Activated CD4-positive, CD25-positive, alpha-beta regulatory T cell treated with anti-CD3 and anti-CD28 coated beads, Interleukin-2, amount 50 U/mL, for 24 hours (primary cell): ENCODE data around the gene MAD1L1.
"Not testable (repeated sequence)": the region's sequence is repeated elsewhere in the genome, so short reads cannot be mapped to it uniquely, and the experiment has no call there.

Experiments used
- ATAC-seq, 2 donors: fragments of 150-1000 bp; cut with Tn5 transposase; one replicate each; pipeline ENCODE4 v1.10.0; 2021; ENCODE audit warnings: mild to moderate bottlenecking in 1 of 2, moderate library complexity in 1 of 2

Gene MAD1L1

DNA sequence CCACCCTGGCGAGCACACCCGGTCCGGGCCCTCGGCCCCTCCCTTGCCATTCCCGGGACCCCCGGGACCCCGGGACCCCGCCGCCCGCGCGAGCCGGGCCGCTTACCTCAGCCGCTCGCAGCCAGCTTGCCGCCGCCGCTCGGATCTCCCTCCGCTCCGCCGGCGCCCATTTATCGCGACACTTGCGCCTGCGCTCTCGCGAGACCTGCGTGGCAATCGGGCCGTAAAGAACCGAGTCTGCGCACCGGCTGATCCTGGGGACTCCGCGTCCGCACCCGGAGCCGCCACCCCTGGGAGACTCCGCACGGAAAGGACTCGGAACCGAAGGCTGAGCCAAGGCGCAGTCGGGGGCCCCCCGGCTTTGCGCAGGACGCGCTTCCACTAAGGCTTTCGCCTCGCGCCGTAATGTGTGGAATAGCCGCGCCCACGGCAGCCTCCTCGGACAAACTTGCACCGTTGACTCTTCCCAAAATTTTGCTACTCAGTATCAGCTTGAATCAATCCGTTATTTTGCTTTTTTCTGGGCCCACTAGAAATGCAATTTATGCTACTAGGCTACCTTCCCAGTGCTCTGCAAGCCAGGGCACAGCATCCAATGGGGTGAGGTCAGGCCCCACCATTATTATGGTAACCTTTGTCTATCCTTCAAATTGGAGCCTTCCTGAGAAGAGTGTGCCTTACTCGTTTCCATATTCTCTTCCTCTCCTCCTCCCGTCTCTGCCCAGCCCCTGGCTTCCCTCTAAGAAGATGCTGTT is at the start of gene MAD1L1:
MAD1L1 (minus strand) TSS at position 180 of the 755 bp plus-strand sequence. CDS start 2,812 bp downstream, outside the sequence.
- peak; percentile 87 to 90 for ATAC-seq

DNA sequence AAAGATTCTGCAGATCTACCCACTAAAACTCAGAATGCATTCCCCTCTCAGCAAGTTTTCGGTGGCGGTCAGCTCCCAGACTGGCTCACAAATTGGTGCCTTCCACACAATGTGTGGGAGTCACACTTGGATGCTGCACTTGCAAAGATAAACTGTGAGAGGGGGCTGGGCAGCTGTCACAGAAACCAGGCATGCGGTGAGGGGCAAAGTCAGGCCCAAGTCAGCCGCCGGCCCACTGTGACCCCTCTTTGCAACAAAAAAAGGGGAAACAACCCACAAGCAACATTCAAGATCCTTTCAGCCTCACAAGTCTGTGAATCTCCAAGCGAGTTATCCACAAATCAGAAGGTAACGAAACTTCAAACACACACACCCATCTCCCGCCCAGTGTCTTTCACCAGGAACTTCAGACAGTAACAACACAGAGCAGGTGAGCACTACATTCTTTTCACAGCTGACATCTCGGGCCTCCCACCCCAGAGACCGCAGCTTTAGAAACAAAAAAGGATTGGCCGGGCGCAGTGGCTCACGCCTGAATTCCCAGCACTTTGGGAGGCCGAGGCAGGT is 49.5 kb upstream of the MAD1L1 start:
- ATAC-seq = no peak

DNA sequence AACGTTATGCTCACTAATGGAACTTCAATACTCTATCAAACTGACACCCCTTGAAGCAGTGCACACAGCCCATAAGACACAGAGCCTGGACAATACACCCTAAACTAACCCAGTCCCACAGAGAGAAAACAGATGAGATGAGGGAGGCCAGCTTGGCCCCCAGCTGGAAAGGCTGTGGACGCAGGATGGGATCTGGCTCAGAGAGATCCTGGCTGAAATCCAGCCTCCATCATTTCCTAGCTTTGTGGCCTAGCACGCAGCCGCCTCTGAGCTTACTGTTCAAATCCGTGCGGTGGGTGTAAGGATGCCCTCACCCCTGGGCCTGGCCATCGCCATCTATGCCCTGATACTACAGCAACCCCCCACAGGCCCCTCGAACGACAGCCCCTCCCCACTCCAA is 48.8 kb upstream of the MAD1L1 start:
- ATAC-seq = no peak

DNA sequence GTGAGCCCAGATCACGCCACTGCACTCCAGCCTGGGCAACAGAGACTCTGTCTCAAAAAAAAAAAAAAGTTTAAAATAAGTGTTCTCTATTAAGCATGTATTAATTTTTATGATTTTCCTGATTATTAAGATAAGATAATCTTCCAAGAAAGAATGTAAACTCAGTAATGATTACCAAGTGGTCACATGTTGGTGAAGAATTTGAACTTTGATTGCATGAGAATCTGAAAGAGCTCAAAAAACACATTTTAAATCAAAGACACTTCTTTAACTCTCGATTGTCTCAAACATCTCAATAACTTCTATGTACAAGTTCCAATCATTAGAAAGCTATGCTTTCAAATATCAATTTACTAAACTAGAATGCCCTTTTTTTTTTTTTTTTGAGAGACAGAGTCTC is 47.7 kb upstream of the MAD1L1 start:
- ATAC-seq = no peak

DNA sequence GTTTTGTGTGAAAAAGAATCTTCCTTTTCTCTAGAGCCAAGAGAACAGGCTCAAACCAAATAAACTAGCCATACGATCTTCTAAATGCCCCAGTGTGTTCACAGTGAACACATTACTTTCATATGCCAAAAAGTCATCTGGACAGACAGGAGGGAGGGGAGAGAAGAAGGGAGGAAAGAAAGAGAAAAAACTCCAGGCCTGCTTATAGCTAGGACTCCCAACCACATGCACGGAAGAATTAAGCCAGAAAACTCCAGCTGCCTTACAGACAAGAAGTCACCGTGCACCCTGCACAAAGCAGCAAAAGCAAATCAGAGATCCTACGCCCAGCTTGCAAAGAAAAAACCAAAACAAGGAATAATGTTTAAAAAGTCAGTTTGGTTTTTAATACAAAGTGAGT is 47.2 kb upstream of the MAD1L1 start:
- ATAC-seq = no peak

DNA sequence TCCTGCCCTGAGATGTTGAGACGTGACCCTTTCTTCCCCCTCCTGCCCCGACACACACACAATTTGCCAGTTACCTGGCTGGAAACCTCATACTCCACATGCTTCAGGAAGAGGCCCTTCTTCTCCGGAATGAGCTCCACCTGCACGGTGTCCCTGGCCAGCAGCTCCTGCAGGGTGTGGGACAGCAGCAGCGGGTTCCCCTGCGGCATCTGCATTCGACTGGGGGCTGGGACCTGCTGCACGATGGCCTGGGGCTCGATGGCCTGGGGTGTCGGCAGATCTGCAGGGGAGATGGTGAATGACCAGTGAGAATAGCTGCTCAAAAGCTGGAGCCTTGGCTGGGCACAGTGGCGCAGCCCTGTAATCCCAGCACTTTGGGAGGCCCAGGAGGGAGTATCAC is 45.3 kb upstream of the MAD1L1 start:
- ATAC-seq = no peak

DNA sequence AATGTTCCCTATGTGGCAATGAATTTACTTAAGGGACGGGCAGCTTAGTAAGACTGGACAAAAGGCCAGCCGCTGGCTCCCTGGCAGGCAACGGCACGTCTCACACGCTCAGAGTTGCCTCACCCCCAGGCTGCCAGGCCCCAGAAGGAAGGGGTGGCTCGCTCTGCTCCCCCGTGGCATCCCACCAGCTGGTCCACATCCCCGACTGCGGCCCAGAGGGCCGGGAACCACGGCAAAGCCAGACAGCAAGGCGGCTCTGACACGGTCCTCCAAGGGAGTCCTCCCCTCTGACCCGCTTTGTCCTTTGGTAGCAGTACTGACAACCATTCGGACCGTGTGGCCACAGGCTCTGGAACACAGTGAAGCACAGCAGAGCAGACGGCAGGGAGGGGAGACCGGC is 43.4 kb upstream of the MAD1L1 start:
- ATAC-seq = no peak

DNA sequence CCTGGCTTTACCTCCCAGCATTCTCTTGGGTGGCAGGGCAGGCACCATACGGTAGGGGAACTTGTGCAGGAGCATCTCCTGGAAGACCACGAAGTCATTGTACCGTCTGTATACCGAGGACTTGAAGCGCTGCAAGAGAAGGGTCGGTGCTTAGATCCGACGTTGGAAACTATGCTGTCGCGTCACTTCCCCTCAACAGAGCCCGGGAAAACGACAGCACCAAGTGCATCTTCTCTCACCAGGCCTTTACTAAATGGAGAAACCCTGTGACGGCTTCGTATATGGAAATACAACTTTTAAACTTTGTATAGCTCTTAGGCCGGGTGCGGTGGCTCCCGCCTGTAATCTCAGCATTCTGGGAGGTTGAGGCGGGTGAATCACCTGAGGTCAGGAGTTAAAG is 42.4 kb upstream of the MAD1L1 start:
- ATAC-seq = no peak

DNA sequence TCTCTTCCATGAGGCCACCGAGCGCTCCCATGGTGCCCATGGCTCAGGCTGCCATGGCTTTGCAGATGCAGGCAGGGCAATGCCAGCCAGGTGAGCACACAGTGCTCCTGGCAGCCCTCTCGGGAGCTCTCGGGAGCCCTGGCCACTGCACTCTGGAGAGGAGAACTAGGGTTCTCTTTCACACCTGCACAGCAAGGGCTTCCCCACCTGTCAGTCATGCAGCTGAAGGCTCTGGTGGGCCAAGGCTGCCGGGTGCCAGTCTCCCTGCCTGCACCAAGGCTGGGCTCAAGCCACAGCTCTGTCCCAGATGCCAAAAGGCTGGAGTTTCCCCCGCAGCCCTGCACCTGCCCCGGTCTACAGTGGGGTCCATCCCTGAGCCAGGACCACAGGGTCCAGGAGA is 41.9 kb upstream of the MAD1L1 start:
- no peak for ATAC-seq

DNA sequence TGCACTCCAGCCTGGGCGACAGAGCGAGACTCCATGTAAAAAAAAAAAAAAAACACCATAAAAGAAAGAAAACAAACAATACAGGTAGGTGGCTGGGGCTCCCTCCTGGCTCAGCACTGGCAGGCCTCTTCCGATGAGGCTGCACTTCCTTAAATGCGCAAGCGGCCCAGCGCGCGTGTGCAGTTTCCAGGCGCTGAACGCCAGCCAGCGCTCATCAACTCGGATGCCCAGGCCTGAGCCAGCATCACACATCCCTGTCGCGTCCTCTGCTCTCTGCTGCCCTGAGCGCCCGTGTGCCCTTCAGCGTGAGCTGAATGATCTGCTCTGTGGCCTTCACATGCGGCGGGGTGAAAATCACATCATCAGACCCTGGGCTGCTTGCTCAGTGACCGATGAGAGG is 41.1 kb upstream of the MAD1L1 start:
- ATAC-seq = no peak

DNA sequence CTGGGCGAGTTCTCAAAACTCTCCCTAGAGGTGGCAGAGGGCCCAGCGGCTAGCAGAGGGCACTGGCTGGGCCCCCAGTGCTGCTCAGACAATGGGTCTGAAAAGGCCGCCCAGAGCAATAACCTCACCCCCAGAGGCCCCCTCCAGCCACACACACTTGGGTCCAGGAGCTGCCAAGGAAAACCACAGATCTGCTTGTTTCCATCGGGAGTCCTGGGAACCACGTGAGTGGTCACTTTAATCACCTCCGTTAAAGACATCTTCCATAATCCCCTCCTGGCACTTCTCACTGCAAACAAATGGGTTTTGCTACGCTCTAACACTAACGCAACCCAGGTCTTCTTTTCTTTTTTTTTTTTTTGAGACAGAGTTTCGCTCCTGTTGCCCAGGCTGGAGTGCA is 39.3 kb upstream of the MAD1L1 start:
- no peak for ATAC-seq

DNA sequence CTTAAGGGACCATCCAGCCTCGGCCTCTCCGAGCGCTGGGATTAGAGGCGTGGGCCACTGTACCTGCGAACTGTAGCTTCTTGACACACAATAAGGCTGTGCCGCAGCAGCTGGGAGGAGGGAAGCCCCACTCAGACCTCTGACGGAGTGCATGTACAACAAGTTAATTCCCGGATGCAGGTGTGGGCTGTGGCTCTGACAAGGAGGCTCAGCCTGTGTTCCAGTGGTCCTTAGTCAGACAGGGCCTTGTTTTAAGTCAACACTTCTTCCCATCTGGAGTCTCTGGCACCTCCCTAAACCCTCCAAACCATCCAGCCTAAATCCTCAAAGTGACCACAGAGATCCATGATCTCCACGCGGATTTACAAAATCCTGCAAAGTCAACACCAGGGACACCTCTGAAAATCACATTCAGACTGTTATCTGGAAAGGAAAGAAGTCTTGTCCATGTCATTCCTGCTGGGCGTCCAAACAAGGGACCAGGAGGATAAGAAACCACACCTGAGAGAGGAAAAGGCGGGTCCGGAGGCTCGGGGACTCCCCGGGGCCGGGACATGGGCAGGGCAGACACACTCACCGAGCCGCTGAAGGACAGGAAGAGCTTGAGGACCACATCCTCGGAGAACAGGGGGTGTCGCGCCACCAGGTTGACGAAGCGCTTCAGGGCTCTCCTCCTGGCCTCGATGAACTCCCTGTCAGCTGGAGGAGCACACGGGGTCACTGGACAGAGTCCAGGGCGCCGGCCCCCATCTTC is 38.7 kb upstream of the MAD1L1 start:
- ATAC-seq = no peak

DNA sequence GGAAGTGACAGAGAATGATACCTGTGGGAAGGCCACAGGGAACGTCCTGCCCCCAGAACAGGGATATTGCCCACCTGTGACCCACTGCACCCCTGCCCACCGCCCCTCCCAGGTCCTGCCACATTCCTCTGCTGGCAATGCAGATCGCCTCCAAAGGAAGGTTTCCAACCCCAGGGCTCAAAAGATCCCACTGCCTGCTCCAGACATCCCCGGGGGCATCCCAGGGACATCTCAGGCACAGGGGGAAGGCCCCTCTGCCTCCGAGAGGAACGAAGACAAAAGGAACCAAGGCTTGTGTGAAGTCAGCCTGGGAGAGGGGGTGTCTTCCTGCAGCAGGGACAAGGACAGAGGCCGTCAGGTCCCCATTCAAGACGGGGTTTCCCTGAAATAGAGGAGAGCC is 37.8 kb upstream of the MAD1L1 start:
- ATAC-seq = no peak

DNA sequence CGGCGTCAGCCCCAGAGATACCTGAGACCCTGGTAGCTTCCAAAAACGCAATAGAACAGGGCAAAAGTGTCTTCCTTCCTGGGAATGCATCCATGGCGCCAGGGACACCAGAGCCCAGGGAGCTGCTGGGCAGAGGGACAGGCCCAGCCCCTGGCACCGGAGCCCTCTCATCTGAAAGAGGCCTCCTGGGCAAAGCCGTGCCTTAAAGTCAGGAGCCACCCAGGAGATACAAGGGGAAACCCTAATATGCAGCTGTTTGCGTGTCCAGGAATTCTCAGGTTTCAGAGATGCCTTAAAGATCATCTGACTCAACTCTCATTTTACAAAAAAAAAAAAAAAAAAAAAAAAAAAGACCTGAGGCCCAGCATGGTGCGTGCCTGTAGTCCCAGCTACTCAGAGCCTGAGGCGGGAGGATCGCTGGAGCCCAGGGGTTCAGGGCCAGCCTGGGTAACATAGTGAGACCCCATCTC is 37.3 kb upstream of the MAD1L1 start:
- no peak for ATAC-seq

DNA sequence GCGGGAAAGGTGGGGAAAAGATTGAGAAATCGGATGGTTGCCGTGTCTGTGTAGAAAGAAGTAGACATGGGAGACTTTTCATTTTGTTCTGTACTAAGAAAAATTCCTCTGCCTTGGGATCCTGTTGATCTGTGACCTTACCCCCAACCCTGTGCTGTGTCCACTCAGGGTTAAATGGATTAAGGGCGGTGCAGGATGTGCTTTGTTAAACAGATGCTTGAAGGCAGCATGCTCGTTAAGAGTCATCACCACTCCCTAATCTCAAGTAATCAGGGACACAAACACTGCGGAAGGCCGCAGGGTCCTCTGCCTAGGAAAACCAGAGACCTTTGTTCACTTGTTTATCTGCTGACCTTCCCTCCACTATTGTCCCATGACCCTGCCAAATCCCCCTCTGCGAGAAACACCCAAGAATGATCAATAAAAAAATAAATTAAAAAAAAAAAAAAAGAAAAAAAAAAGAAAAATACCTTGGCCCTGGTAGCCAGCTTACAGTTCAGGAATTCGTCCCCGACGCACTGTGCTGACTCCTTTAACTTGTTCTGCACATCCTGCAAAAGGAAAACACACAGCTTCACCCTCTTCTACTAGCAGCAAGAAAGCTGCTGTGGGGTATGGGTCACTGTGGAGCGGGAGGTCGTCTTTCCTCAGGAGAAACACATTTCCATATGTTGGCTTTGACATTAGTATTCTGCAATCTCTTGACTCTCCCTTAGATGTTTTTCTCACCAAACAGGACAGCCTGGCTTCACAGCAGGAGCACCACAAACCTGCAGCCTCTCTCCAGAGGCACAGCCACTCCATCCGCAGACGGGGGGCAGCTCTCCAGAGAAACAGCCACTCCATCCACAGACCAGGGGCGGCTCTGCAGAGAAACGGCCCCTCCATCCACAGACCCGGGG is 36.6 kb upstream of the MAD1L1 start:
- ATAC-seq = not testable (repeated sequence)

DNA sequence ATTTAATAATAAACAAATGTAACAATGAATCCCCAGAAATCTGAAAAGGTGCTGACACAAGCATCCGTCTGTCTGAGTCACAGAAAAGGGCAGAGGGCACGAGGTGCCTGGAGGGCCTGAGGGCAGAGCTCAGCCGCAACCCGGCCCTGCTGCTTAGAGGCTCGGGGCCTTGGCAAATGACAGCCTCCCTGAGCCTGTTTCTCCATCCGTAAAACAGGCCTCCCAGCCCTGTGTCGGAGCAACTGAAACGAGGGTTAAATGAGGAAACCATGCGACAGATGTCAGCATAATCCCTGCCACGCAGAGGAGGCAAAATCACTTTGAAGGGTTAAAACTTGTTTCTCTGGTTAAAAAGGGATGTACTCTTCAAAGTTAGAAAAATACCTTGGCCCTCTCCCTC is 34.2 kb upstream of the MAD1L1 start:
- ATAC-seq = no peak

DNA sequence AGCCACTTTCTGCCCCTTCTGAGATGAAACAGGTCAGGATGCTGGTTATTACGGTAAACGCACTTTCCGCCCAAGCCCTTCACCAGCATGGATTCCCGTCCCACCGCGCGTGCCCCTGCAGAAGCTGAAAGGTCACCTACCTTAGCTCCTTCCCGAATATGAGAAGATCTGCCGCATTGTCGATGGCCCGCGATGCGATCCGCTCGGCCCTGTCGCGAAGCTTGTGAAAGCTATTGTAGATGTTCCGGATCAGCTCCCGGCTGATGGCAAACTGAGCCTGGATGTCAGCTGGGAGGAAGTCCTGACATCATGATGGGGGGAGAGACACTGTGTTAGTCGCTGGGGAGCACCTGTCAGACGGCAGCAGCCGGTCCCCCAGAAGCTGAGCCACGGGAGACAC is 31.4 kb upstream of the MAD1L1 start:
- no peak for ATAC-seq

DNA sequence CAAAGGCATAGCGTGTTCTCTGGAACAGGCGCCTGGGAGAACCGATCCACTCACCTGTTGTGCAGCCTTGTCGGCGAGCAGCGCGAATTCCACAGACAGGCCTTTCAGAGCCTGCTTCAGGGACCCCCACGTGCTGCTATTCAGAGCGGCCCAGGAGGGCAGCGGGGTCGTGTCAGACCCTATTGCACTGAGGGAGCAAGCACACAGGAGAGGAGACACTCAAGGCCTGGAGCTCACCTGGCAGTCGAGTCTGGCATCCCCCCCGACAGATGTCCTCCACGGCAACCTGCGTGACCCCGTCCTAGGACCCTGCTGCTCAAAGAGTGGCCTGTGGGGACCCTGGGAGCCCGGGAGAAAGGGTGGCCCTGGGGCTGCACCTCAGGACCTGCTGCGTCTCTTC is 30.4 kb upstream of the MAD1L1 start:
- no peak for ATAC-seq

DNA sequence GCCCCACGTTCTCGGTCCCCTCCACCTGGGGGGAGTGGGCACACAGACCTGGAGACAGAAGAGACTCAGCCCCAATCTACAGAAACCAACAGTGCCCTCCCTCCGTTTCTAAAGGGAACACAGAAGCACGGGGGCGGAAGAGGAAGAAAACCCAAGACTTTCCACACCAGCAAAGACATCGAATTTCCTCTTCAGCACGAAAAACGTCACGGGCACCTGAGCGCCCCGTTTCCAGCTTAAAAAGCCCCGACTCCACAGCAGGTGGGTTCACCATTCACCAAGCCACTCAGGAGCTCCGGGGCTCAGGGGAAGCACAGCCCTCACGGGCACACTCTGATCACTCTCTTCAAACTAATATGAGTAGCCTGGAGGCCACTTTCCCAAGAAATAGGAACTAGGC is 28.9 kb upstream of the MAD1L1 start:
- ATAC-seq = no peak

DNA sequence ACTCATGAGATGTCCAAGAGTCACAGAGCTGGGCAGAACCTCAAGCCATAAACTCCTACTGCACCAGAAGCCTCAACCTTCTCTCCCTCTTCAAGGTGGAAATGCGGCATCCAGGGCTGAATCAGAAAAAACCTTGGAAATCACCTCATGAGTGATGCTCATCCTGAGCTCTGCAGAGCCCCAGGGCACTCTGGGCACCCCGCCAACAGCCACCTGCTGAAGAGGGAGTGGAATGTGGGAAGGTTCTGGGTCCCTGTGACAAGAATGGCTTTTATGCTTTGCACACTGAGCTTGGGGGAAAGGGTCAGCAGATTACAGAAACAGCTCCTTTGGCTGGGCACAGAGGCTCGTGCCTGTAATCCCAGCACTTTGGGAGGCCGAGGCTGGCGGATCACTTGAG is 28.1 kb upstream of the MAD1L1 start:
- no peak for ATAC-seq

DNA sequence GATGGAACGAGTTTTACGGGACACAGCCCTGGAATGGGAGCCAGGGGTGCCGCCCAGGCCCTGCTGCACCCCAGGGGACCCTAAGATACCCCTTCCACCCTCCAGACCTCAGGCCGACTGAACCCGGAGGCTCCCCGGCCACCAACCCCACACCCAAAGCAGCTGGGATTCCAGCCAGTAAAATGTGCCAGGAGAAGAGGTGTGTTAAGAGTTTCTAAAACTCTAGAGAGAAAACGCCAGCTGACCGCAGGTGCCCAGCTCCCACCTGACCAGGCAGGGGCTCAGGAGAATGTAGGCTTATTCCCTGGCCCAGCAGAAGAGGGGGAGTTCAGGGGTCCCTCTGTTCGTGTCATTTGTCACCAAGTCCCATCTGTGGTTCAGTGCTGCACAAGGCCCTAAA is 26.7 kb upstream of the MAD1L1 start:
- ATAC-seq = no peak

DNA sequence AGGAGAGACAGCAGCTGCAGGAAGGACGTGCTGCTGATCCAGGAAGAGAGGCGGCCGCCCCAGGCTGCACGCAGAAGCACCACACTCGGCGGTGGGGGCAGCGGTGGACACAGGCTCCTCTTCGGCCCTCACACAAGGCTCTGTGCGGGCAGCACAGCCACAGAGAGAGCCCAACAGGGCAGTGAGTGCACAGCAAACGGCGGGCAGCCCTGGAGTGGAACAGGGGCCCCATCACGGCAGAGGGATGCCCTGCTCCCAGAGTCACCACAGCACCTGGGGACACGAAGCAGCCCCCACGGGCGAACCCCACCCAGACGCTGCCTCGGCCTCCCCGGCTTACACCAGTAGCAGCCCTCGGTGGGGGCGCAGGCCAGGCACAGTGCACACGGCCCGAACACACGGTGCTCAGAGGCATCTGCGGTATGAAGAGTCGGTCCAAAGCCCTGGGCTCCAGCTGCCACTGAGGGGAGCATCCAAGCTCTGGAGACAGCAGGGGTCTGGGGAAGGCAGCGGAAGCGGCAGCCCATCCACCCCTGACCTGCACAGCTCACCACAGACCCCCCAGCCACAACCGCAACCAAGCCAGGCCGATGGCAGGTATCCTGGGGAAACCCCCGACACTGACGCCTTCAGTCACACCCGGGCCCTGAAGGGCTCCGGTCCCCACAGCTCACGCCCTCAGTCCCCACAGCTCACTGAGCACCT is 26.1 kb upstream of the MAD1L1 start:
- peak in 1 of 2 donors; percentile 43 for ATAC-seq
